ENCODE results near the gene LILRA1.

GRCh38 chr19:54648129-54648528 lies 54.7 kb downstream of the LILRA1 start:
- TF ChIP-seq YY1 (IDR thresholded peaks at IDR 0.05; ENCODE audit: low read depth, low read length) (no peak), EZH2 (IDR thresholded peaks at IDR 0.05; ENCODE audit: borderline replicate concordance, control insufficient read depth, low read depth, low read length) (no peak), ZNF274 (IDR thresholded peaks at IDR 0.05; ENCODE audit: insufficient read depth, insufficient read length) (no peak), CEBPB (IDR thresholded peaks at IDR 0.05; ENCODE audit: borderline replicate concordance in 1 of 2, low read depth in 2 of 2, low read length in 2 of 2) (no peak)

Measured in GM12878 (cell line).